Epithelial cell of esophagus (primary cell): ENCODE measurements around the gene GM2A.
A peak's percentile ranks its signal among the peaks of the same experiment; 100 is the strongest.

Experiments
- DNase-seq: peaks from one replicate; pipeline ENCODE4 v3.0.0; 2010; ENCODE audit warnings: low read depth
- H3K4me3 ChIP-seq: 2 replicates; pipeline ENCODE4 v1.5.1; 2011; ENCODE audit warnings: mild to moderate bottlenecking, low read length, control low read depth
- CTCF ChIP-seq: IDR thresholded peaks from 2 replicates; pipeline ENCODE4 v1.5.1; 2011; ENCODE audit warnings: low read depth, mild to moderate bottlenecking, low read length, control low read depth, inconsistent platforms; ENCODE audit not compliant: insufficient read depth; ENCODE audit errors: missing control alignments

Gene GM2A

GRCh38 chr5:151252762-151253604, at the start of gene GM2A:
Gene GM2A (plus strand): TSS chr5:151253185. CDS start chr5:151253217, 32 bp downstream.
- TF ChIP-seq CTCF, result no peak

GRCh38 chr5:151204051-151204450, 48.9 kb upstream of the GM2A start:
- H3K4me3 ChIP-seq, result no peak overlapping the region
- no peak for DNase-seq
- no peak for TF ChIP-seq CTCF

More at GRCh38 chr5:151252762-151253604, at the start of gene GM2A:
- peak; percentile 100 for DNase-seq
- peak within 1 kb of the TSS; percentile 98 for H3K4me3 ChIP-seq

- TF ChIP-seq CTCF, result no peak
- no peak overlapping the region for H3K4me3 ChIP-seq
- DNase-seq, result no peak
Observed at GRCh38 chr5:151205411-151205810, 47.6 kb upstream of the GM2A start.

GRCh38 chr5:151208481-151208914, 44.5 kb upstream of the GM2A start:
- no peak for DNase-seq
- TF ChIP-seq CTCF, result no peak
- no peak overlapping the region for H3K4me3 ChIP-seq

GRCh38 chr5:151212406-151212798, 40.6 kb upstream of the GM2A start:
- no peak for TF ChIP-seq CTCF
- no peak for DNase-seq
- H3K4me3 ChIP-seq, result no peak overlapping the region

- TF ChIP-seq CTCF, result no peak
- no peak overlapping the region for H3K4me3 ChIP-seq
- peak; percentile 54 for DNase-seq
Observed at GRCh38 chr5:151213803-151214613, 39.0 kb upstream of the GM2A start.
